ENCODE measurements around the gene FUT8.
"Not testable (repeated sequence)": the region's sequence is repeated elsewhere in the genome, so short reads cannot be mapped to it uniquely, and the experiment has no call there.

The FUT8 gene

DNA sequence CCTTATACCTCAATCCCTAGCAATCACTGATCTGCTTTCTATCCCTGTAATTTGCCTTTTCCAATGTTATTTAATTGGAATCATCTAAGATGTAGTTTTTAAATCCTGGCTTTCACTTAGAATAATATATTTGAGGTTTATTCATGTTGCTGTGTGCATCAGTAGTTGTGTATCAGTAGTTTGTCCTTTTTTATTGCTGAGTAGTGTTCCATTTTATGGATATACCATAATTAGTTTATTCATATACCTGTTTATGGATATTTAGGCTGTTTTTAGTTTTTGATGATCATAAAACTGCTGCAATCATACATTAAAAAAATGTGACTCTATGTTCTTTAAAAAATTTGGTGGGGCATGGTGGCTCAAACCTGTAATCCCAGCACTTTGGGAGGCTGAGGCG, 43.7 kb downstream of the FUT8 start:
- no peak for DNase-seq

- no peak for DNase-seq
Measured at GRCh38 chr14:65461730-65462129, 49.2 kb downstream of the FUT8 start.

GRCh38 chr14:65462411-65462810, 49.9 kb downstream of the FUT8 start:
- no peak for DNase-seq

- DNase-seq, result no peak
Measured at GRCh38 chr14:65465584-65465983, 53.1 kb downstream of the FUT8 start.

GRCh38 chr14:65467926-65468325, 55.4 kb downstream of the FUT8 start:
- DNase-seq, result not testable (repeated sequence)

- no peak for DNase-seq
Measured at GRCh38 chr14:65469903-65470302, 57.4 kb downstream of the FUT8 start.

DNA sequence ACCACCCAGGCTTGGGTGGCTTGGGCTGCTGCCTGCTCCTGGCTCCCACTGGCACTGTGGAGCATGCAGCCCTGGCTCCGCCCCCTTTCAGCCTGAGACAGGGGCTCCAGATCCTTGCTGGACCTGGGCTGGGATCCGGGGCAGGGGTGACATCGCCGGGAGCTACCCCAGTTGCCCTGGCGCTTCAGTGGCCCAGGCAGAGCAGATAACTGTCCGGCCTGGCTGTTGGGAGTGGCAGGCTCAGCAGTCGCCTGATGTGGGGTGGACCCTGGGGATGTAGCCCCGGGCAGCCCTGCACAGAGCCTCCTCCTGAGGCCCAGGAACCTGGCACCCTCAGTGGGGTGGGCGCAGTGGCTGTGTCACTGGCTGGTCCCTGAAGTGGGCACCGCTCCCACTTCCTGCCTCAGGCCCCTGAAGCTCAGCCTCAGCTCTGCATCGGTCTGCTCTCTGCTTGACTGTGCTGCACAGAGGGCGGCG, 57.9 kb downstream of the FUT8 start:
- DNase-seq, result no peak

GRCh38 chr14:65471038-65471878, 58.7 kb downstream of the FUT8 start:
- DNase-seq, result no peak

DNA sequence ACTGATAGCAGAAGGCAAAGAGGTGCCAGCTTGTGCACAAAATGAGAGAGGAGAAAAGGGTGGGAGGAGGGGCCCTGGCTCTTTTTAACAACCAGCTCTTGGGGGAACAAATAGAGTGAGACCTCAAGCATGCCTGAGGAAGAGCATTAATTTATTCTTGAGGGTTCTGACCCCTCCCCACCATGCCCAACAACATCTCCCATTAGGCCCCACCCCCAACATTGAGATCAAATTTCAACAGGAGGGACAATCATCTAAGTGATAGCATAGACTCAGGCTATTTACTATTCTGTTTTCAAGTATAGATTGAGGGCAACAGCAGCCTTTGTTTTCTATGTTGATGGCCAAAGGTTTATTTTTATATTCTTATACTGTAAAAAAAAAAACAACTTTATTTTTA, 59.7 kb downstream of the FUT8 start:
- no peak for DNase-seq

- no peak for DNase-seq
Measured at GRCh38 chr14:65476273-65476941, 63.9 kb downstream of the FUT8 start.

GRCh38 chr14:65476942-65477318, 64.4 kb downstream of the FUT8 start:
- no peak for DNase-seq

DNA sequence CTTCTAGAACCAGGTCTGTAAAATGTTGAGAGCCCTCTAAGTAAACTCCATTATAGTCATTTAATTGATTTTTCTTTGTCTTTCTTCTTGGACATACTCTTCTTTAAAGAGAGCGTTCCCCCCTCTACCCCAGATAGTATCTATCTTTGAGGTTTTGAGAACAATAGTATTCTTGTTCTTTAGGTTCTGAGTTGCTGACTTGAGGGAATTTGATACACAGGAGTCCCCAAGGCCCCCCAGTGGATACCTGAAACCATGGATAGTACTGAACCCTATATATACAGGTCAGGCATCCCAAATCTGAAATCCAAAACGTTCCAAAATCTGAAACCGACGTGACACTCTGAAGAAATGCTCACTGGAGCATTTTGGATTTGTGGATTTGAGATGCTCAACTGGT, 65.5 kb downstream of the FUT8 start:
- DNase-seq, result no peak

DNA sequence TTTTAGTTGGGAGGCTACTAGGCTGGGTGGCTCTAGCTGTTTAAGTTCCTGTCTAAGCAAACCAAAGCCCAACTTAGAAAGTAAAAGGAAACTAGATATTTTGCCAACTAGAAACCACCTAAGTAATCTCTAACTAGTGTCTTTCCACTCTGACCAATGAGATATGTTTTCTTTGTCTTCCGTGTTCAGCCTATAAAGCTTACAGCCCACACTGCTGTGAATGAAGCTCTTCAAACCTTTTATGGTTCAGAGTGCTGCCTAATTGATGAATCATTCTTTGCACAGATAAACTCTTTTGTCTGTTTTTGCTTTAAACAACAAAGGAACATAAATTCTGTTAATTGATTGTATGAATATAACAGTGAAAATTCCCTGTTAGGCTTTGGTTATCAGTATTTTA, 66.1 kb downstream of the FUT8 start:
- DNase-seq, result no peak

DNA sequence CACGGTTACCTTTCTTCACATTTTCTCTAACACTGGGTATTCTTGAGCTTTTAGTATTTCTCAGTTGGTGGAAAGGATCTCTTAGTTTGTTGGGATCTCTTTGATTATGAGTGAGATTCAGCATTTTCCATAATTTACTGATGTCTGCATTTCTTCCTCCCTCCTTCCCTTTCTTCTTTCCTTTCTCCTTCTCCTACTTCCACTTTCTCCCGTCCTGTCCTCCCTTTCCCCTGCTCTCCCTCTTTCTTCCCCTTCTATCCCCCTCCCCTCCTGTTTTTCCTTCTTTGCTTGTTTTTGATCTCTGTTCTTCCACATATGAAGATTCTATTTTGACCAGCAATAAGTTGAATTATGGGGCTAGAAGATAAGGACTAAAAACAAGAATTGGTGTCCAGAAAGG, 66.9 kb downstream of the FUT8 start:
- no peak for DNase-seq

- DNase-seq, result no peak
Measured at GRCh38 chr14:65482757-65483438, 70.4 kb downstream of the FUT8 start.

- no peak for DNase-seq
Measured at GRCh38 chr14:65483647-65484046, 71.1 kb downstream of the FUT8 start.

GRCh38 chr14:65485516-65485915, 73.0 kb downstream of the FUT8 start:
- DNase-seq, result no peak

GRCh38 chr14:65486863-65487262, 74.3 kb downstream of the FUT8 start:
- DNase-seq, result no peak

DNA sequence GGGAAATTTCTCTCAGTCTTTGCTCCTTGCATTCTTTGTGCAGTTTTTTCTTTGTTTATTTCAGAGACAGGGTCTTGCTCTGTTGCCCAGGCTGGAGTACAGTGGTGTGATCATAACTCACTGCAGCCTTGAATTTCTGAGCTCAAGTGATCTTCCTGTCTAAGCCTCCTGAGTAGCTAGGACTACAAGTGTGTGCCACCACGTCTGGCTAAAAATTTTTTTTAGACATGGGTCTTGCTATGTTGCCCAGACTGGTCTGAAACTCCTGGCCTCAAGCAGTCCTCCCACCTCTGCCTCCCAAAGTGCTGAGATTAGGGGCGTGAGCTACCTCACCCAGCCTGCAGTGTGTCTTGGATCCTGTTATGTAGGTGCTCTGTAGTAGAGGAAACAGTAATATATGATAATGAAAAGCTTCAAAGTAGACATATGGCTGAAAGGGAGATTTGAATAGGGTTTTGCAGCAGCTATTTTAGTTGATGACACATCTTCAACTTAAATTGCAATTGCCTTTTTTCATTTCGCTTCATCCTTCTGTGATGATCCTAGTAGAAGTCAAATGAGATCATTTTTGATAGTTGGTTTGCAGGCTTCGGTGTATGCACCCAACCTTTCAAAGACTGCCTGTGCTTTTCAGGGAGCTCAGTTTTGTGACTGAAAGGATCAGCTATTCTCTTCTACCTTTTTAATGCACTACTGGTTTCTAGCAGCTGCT, 75.4 kb downstream of the FUT8 start:
- DNase-seq, result no peak

GRCh38 chr14:65491274-65491673, 78.7 kb downstream of the FUT8 start:
- no peak for DNase-seq

GRCh38 chr14:65492266-65492665, 79.7 kb downstream of the FUT8 start:
- no peak for DNase-seq

- no peak for DNase-seq
Measured at GRCh38 chr14:65495196-65495595, 82.7 kb downstream of the FUT8 start.

All from cortex of kidney (tissue), 1 donor.